Colon (tissue), 2 donors: ENCODE results near the gene SHC1.

Experiments used
- FAIRE-seq: peaks from 2 replicates; lab custom pipeline; 2012; peaks lifted over from hg19 to GRCh38; lab: Jason Lieb, UNC
- donor health status: control.
- donor health status: control.

The SHC1 gene

GRCh38 chr1:154956544-154956941, 14.0 kb downstream of the SHC1 start:
- no peak for FAIRE-seq

DNA sequence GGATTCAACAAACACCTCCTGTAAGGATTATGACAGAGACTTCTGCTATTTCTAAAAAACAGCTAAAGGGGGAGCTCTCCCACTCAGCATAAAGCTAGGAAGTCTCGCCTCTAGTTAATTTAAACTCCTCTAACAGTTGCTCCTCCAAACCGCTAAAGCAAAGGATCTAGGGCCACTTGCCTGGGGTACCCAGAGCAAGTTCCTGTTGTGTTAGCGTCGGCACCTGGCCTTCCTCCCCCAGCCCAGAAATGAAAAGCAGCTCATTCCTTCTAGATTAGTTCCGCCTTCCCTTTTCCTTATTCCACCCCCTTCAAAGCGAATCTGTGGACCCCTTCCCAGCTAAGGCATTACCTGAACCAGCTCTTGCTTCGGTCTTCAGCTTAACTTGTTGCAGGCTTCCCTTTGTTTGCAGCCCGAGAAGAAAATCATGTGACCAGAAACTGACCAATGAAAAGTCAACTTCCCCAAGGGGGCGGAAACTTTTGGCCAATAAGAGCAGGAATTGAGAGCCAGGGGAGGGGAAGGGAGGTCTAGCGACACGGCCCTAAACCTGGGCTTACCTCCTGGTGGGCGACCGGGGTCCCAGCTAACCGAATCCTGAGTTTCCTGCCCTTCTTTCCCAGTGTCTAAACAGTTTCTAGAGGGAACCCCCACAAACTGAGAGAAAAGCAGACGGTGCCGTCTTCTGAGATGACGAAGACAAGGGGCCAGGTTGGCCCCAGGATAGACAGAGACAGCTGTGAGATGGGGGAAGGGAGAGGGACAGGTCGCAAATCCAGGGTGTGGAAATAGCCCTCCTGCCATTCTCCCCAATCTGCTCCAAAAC, 14.6 kb downstream of the SHC1 start, which contains the start of gene PBXIP1:
TSS of gene PBXIP1 (minus strand) at position 382 of the 826 bp plus-strand sequence. CDS start 2,378 bp downstream, outside the sequence.
- peak; percentile 28 for FAIRE-seq

GRCh38 chr1:154955039-154955717, 15.4 kb downstream of the SHC1 start:
- no peak for FAIRE-seq

GRCh38 chr1:154954541-154954940, 16.0 kb downstream of the SHC1 start:
- no peak for FAIRE-seq

DNA sequence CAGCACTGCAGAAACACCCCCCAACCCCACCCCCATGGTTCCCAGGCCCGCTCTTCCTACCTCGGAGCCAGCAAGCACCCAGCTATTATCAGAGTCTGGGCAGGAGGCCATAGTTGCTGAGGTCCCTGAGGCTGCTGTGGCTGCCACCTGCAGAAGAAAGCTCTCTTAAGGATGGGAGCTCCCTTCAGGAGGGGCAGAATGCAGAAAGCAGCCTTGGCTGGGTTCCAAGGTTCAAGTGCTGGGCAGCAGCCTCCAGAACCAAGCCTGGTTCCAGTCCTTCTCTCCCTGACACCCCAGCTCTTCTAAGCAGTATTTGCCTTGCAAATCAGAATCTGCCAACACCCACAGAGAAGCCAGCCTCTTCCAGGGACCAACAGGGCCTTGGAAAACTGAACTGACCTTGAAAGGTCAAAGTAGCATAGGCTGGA, 16.9 kb downstream of the SHC1 start:
- no peak for FAIRE-seq

DNA sequence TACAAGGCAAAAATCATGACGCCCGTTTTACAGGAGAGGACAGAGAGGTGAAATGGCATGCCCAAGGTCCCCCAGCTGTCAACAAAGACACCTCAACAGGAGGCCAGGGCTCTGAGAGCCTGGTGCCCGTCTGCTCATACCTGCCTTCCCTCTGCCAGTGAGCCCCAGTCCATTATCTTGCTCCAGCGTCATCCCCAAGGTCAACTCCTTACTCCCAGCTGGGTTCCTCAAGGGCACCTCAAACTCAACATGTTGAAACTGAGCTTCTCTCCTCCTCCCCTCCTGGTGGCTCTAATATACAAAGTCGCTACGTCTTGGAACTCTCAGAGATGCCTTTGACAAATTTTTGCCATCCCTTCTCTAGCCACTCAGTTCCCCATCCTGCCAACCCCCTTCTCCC, 17.9 kb downstream of the SHC1 start:
- no peak for FAIRE-seq

DNA sequence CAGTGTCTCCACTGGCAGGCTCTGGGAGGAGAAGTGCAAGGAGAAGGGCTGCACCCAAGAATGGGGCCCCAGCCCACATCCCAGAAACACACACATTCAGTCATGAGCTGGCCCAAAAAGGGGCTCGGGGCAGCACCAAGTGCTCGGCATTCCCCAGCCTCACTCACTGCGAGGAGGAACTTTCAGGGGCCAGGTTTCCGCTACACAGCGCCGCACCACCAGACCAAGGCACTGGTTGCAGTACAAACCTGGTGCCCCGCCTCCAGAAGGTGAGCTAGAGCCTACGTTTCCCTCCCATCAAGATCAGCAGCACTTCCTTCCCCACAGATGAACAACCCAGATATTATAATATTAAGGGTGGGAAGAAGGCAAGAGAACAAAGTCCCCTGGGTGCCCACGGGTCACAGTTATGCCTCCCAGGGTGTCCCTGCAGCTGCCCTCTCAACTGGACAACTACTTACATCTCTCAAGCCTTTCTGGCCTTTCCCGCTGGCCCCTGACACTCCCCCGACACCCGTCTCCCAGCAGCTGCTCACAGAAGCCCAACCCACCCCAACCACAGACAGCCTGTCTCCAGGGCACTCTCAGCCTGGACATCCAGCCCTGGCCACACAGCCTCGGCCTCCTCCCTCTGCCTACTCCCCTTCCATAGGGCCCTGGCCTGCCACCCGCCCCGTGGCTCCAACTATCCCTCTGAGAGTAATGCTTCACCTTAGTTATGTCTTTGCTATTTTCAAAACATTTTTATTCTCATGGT, 18.5 kb downstream of the SHC1 start:
- no peak for FAIRE-seq

DNA sequence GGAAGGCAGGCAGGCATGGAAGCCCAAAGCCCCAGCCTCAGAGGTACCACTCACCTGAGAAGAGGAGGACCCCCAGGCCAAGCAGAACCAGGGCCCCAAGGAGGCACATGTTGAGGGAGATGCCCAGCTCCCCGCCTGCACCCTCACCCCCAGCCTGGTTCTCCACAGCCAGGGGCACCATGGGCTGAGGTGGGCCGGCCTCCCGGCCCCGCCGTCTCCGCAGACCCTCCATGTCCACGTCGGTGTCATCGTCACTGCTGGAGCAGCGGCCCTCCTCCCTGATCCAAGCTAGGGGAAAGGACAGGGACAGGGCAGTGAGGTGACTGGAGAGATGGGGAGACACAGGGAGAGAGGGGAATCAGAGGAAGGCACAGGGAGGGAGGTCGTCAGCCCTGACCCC, 22.5 kb downstream of the SHC1 start:
- no peak for FAIRE-seq

- no peak for FAIRE-seq
These were observed 24.3 kb downstream of the SHC1 start for GRCh38 chr1:154945962-154946850.

DNA sequence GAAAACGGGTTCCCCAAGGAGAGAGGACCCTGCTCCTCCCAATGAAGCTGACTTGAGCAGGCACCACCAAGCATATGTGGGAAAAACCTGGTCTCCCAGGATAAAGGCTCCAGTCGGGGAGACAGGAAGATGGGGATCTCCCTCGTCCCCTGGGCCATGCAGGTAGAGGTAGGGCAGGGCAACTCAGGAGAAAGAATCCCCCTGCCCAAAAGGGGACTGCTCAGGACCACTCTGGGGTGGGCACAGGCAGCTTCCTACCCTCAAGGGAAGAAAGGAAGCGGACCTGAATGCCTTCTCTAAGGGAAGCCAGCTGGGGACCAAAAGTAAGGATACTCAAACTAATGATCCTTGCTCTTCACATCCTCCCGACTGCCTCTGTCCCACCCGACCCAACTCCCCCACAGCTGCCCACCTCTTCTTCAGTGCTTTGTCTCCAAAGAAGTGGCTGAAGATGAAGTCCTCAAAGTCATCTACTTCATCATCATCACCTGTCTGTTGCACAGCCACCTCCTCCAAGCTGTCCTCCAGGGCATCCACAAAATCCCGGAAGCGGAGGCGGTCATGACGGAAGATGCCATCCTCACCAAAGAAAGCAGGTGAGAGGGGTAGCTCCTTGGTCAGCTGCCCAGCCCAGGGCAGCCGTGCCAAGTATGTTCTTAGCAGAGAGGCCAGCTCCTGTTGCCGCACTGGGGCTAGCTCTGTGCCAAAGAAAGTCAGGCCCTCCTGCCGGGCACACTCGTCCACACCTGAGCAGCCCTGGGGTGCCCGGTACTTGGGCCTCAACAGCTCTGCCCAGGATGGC, 25.2 kb downstream of the SHC1 start:
- no peak for FAIRE-seq

DNA sequence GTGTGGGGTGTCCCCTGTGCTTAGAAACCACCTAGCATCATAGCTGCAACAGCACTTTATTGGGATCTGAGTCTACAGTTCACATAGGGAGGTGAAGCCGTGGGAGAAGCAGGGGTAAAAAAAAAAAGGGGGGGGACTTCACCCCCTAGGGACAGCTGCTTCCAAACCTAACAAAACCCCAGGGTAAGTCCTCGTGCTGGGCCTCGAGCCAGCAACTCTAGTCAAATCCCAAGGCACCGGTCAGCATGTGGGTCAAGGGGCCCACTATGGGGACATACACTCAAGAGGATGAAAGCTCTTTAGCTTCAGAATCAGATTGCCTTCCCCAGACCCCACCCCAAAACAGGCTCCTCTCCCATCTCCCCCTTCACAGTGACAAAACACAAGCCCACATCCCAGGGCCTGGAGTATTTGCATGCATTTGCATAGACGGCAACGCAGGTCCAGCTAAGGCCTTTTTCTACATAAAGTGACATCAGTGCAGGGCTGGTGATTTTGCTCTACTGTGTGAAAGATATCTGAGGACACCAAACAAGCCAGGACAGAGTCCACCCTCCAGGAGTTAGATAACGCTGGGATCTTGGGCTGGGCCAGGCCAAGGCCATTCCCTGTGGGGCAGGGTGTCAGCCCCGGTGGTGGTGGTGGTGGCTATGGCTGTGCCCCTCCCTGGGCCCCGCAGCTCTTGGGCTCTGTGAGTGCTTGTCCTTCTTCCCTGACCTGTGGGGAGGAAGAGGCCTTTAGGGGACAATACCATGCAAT, 26.0 kb downstream of the SHC1 start:
- no peak for FAIRE-seq

- FAIRE-seq: no peak
These were observed 26.7 kb downstream of the SHC1 start for GRCh38 chr1:154943649-154944400.

DNA sequence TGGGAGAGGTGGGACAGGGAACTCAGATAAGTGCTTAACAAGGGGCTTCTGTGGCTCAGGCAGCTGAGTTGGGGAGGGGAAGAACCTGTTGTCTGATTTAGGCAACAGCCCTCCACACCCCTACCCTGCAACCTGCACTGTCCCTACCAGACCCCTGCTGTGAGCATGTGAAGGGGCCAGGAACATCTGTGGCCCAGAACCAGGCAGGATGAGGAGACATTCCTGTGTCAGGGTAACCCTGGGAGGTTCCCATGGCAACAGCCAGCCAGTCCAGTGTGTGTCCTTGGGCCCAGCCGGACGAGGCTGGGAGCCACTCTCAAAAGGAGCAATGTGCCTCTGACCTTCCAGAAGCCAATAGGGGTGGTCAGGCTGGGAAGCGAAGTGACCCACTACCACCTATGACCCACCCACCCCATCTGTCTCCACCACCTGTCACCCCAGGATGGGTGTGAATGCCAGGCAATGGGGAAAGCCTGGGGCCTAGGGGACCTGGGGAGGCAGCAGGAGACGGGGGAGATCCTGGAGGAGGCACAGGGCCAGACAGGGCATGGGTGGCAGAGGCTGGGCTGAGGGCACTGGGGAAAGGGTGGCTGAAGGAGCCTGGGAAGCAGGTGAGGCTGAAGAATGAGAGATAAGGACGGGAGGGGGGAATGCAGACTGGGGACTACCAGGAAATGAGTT, 29.1 kb downstream of the SHC1 start:
- no peak for FAIRE-seq

DNA sequence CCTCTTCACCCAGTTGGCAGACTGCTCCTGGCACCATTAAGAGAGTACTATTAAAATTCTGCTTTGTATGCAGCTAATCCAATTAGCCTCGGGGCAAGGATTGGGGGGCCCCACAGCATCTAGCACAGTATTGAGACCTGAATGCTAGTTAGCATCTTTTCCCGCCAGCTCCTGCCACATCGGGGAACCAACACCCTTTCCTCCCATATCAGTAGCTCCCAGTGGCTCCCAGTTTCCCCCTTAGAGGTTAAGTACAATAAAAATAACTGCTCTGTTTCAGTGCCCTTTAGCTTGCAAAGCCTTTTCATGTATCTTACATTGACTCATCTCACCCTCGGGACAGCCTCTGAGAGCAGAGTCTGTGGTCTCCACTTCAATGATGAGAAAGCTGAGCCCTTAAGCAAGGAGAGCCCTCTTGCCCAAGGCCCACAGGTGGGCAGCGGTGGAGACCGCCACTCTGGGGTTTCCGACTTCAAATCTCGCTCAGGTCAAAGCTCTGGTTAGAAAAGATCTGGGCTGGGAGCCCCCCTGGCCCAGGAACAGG, 29.8 kb downstream of the SHC1 start:
- no peak for FAIRE-seq

DNA sequence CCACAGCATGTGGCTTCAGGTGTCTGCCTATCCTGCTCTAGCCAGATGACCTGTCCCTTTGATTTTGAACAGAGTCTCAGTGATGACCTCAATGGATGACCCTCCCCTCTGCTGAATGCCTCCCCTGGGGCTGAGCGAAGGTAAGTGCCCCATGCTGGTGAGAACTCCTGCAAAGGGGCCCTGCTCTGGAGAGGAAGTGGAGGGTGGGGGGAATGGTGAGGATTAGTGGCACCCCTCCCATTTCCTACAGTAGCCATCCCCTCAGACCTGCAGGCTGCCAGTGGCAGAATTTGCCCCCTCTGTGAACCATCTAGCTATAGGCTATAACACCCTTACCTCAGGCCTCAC, 30.4 kb downstream of the SHC1 start:
- no peak for FAIRE-seq

DNA sequence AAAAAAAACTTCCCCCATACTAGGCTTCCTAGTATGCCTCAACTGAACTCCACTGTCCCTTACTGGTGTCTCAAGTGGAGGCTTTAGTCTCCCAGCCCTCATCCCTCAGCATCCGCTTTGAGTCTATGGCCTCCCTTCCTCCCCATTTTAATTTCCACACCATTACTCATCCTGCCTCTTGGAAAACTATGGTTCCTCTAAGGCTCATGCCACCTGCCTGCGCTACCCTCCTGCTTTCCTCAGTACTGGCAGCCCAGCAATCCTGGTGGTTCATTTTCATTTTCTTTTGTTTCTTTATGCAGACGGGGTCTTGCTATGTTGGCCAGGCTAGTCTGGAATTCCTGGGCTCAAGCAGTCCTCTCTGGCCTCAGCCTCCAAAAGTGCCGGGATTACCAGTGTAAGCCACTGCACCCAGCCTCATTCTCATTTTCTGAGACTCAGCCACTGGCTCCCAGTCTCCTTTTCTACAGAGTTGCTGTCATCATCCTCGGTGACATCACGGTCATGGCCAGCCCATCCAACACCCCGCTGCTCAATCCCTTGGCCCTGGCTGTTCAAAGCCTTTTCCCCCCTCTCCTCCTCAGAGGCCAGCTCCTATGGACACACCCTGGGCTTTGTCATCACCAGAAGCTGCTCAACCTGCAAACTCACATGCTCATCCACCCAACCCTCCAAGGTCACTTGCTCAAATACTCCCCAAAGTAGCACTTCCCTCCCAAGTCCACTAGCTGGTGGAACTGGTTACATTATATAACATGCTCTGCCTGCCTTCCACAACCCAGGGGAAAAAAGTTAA, 31.7 kb downstream of the SHC1 start:
- no peak for FAIRE-seq

- FAIRE-seq: no peak
These were observed 32.6 kb downstream of the SHC1 start for GRCh38 chr1:154937988-154938386.
